AG10803 (cell line): Measurements from ENCODE around the gene ADM.
"Not testable (repeated sequence)": the region's sequence is repeated elsewhere in the genome, so short reads cannot be mapped to it uniquely, and the experiment has no call there.

ENCODE experiments used
- DNase-seq: peaks from one replicate; pipeline ENCODE4 v3.0.0; 2010; ENCODE audit warnings: low read depth
- H3K4me3 ChIP-seq: 2 replicates; pipeline ENCODE4 v1.5.1; 2011; ENCODE audit warnings: mild to moderate bottlenecking, low read length, control low read depth
- CTCF ChIP-seq: conservative IDR thresholded peaks from 2 replicates; pipeline ENCODE4 v1.5.1; 2011; ENCODE audit warnings: mild to moderate bottlenecking, low read length, control low read depth, inconsistent platforms

Gene ADM

GRCh38 chr11:10304495-10305261, at the start of gene ADM:
Gene ADM (plus strand): TSS chr11:10305073. CDS start chr11:10305701, 628 bp downstream.
- peak; percentile 42 for TF ChIP-seq CTCF
- DNase-seq: peak; percentile 96

DNA sequence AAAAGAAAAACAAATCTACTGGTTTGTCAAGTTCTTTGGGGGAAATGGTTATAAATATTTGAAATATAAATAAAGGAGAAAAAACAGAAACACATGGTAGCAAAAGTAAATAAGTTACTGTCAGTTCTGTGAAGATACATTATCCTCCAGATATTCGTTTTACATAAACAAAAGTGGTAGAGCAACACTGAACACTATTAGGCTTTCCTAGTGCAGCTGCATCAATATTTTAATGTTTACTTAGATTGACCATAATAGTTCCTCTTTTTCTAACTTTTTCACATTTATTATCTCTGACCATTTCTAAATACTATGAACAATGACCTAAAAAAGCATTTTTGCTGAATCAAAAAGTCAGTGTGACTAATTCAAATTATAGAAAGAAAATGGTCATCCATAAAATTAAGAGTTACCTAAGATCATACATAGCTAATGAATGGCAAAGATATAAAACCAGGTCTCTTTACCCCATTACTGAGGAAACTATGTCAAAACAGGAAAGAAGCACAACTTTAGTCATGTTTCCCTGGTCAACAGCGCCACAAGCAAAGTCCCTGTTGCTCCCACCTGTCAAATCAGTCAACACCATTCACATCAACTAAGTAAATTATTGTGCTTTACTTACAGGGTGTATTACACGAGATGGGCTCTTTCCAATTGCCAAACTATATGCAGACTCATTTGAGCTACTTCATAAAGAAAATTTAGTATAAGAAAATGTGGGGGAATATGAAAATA, 49.3 kb upstream of the ADM start:
- no peak overlapping the region for H3K4me3 ChIP-seq
- DNase-seq: no peak
- TF ChIP-seq CTCF: no peak

More at GRCh38 chr11:10304495-10305261, at the start of gene ADM:
- peak within 1 kb of the TSS; percentile 100 for H3K4me3 ChIP-seq

GRCh38 chr11:10257478-10257877, 47.4 kb upstream of the ADM start:
- no peak for TF ChIP-seq CTCF
- no peak for DNase-seq
- no peak overlapping the region for H3K4me3 ChIP-seq

- no peak for DNase-seq
- no peak for TF ChIP-seq CTCF
- H3K4me3 ChIP-seq: no peak overlapping the region
These were observed 43.1 kb upstream of the ADM start for GRCh38 chr11:10261821-10262220.

GRCh38 chr11:10263929-10264328, 40.9 kb upstream of the ADM start:
- DNase-seq: peak; percentile 79
- no peak for TF ChIP-seq CTCF
- H3K4me3 ChIP-seq: no peak overlapping the region

DNA sequence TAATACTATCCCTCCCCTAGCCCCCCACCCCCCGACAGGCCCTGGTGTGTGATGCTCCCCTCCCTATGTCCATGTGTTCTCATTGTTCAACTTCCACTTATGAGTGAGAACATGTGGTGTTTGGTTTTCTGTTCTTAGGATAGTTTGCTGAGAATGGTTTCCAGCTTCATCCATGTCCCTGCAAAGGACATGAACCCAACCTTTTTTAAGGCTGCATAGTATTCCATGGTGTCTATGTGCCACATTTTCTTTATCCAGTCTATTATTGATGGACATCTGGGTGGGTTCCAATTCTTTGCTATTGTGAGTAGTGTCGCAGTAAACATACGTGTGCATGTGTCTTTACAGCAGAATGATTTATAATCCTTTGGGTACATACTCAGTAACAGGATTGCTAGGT, 40.2 kb upstream of the ADM start:
- not testable (repeated sequence) for DNase-seq, H3K4me3 ChIP-seq

- no peak overlapping the region for H3K4me3 ChIP-seq
- no peak for DNase-seq
- TF ChIP-seq CTCF: no peak
These were observed 38.9 kb upstream of the ADM start for GRCh38 chr11:10265936-10266335.
